ENCODE data around the gene ATP5F1B. TPM values are rescaled to one million over a fixed set of nuclear protein-coding genes. Genes with fewer than 3 reads are reported as not detected.

The ATP5F1B gene
- total and polyA plus RNA-seq, 9 of the 15 experiments (the other 6 are each of a cell fraction or from before 2014, with no cell fraction given), result 908 to 3,125 (median 1,482) TPM

GRCh38 chr12:56604355-56604754 lies 41.4 kb downstream of the ATP5F1B start (continued):
- TF ChIP-seq MCM7 (IDR thresholded peaks at IDR 0.05), result no peak
- no peak for TF ChIP-seq CTBP1 (IDR thresholded peaks at IDR 0.05; ENCODE audit: borderline replicate concordance)
- TF ChIP-seq, protein P1, sequence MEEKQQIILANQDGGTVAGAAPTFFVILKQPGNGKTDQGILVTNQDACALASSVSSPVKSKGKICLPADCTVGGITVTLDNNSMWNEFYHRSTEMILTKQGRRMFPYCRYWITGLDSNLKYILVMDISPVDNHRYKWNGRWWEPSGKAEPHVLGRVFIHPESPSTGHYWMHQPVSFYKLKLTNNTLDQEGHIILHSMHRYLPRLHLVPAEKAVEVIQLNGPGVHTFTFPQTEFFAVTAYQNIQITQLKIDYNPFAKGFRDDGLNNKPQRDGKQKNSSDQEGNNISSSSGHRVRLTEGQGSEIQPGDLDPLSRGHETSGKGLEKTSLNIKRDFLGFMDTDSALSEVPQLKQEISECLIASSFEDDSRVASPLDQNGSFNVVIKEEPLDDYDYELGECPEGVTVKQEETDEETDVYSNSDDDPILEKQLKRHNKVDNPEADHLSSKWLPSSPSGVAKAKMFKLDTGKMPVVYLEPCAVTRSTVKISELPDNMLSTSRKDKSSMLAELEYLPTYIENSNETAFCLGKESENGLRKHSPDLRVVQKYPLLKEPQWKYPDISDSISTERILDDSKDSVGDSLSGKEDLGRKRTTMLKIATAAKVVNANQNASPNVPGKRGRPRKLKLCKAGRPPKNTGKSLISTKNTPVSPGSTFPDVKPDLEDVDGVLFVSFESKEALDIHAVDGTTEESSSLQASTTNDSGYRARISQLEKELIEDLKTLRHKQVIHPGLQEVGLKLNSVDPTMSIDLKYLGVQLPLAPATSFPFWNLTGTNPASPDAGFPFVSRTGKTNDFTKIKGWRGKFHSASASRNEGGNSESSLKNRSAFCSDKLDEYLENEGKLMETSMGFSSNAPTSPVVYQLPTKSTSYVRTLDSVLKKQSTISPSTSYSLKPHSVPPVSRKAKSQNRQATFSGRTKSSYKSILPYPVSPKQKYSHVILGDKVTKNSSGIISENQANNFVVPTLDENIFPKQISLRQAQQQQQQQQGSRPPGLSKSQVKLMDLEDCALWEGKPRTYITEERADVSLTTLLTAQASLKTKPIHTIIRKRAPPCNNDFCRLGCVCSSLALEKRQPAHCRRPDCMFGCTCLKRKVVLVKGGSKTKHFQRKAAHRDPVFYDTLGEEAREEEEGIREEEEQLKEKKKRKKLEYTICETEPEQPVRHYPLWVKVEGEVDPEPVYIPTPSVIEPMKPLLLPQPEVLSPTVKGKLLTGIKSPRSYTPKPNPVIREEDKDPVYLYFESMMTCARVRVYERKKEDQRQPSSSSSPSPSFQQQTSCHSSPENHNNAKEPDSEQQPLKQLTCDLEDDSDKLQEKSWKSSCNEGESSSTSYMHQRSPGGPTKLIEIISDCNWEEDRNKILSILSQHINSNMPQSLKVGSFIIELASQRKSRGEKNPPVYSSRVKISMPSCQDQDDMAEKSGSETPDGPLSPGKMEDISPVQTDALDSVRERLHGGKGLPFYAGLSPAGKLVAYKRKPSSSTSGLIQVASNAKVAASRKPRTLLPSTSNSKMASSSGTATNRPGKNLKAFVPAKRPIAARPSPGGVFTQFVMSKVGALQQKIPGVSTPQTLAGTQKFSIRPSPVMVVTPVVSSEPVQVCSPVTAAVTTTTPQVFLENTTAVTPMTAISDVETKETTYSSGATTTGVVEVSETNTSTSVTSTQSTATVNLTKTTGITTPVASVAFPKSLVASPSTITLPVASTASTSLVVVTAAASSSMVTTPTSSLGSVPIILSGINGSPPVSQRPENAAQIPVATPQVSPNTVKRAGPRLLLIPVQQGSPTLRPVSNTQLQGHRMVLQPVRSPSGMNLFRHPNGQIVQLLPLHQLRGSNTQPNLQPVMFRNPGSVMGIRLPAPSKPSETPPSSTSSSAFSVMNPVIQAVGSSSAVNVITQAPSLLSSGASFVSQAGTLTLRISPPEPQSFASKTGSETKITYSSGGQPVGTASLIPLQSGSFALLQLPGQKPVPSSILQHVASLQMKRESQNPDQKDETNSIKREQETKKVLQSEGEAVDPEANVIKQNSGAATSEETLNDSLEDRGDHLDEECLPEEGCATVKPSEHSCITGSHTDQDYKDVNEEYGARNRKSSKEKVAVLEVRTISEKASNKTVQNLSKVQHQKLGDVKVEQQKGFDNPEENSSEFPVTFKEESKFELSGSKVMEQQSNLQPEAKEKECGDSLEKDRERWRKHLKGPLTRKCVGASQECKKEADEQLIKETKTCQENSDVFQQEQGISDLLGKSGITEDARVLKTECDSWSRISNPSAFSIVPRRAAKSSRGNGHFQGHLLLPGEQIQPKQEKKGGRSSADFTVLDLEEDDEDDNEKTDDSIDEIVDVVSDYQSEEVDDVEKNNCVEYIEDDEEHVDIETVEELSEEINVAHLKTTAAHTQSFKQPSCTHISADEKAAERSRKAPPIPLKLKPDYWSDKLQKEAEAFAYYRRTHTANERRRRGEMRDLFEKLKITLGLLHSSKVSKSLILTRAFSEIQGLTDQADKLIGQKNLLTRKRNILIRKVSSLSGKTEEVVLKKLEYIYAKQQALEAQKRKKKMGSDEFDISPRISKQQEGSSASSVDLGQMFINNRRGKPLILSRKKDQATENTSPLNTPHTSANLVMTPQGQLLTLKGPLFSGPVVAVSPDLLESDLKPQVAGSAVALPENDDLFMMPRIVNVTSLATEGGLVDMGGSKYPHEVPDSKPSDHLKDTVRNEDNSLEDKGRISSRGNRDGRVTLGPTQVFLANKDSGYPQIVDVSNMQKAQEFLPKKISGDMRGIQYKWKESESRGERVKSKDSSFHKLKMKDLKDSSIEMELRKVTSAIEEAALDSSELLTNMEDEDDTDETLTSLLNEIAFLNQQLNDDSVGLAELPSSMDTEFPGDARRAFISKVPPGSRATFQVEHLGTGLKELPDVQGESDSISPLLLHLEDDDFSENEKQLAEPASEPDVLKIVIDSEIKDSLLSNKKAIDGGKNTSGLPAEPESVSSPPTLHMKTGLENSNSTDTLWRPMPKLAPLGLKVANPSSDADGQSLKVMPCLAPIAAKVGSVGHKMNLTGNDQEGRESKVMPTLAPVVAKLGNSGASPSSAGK (IDR thresholded peaks at IDR 0.05), result no peak
- TF ChIP-seq SIN3B (IDR thresholded peaks at IDR 0.05; ENCODE audit: low read depth), result no peak
